ENCODE results near the gene FEV.
A peak's percentile ranks its signal among the peaks of the same experiment; 100 is the strongest.

FEV gene

DNA sequence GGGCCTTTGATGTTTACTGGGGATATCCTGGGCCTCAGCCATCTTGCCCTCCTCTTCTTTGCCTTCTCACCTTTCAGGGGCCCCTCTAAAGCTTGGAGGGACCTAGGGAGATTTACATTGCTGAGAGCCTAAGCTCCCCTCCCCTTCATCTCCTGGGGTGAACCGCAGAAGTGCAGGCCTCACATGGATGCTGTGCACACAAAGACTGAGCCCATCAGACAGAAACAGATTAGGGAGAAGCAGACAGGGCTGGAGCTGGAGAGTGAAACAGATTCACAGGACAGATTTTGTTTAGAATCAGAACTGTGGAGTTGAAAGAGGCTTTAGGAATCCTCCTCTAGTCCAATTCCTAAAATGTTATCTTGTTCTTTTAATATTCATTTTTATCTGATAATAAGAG lies 28.9 kb downstream of the FEV start:
- no peak for DNase-seq
- Histone ChIP-seq H3K79me2 (ENCODE audit: low read length) (no peaks in the 10 kb centered on the region), H3F3A (ENCODE audit: insufficient read depth, low read length) (no peaks in the 10 kb centered on the region), H3K4me2 (ENCODE audit: low read depth, low read length) (no peak overlapping the region), H3K9me3 (replicated peaks; ENCODE audit: insufficient read depth, low read length) (no peaks in the 10 kb centered on the region), H4K20me1 (ENCODE audit: insufficient read depth, low read length) (no peaks in the 10 kb centered on the region), H3K9me2 (replicated peaks; ENCODE audit: insufficient read depth, low read length) (no peaks in the 10 kb centered on the region), H3K36me3 (replicated peaks; ENCODE audit: insufficient read depth, low read length) (no peaks in the 10 kb centered on the region), H2AFZ (ENCODE audit: low read length) (no peak overlapping the region), H3K27me3 (replicated peaks; ENCODE audit: insufficient read depth, low read length) (peaks cover 42% of the 10 kb centered on the region), H3K27ac (ENCODE audit: low read length) (no peak overlapping the region), H3K4me1 (ENCODE audit: low read length) (no peaks in the 10 kb centered on the region), H3K4me3 (ENCODE audit: low read length) (no peak overlapping the region), H3K9ac (ENCODE audit: low read length) (no peak overlapping the region)
- no peak for TF ChIP-seq EZH2phosphoT487 (IDR thresholded peaks at IDR 0.05; ENCODE audit: low read length)
- no peak for TF ChIP-seq EZH2 (optimal IDR thresholded peaks at IDR 0.05; ENCODE audit: low read depth, low read length)
- TF ChIP-seq, protein P1, sequence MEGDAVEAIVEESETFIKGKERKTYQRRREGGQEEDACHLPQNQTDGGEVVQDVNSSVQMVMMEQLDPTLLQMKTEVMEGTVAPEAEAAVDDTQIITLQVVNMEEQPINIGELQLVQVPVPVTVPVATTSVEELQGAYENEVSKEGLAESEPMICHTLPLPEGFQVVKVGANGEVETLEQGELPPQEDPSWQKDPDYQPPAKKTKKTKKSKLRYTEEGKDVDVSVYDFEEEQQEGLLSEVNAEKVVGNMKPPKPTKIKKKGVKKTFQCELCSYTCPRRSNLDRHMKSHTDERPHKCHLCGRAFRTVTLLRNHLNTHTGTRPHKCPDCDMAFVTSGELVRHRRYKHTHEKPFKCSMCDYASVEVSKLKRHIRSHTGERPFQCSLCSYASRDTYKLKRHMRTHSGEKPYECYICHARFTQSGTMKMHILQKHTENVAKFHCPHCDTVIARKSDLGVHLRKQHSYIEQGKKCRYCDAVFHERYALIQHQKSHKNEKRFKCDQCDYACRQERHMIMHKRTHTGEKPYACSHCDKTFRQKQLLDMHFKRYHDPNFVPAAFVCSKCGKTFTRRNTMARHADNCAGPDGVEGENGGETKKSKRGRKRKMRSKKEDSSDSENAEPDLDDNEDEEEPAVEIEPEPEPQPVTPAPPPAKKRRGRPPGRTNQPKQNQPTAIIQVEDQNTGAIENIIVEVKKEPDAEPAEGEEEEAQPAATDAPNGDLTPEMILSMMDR (IDR thresholded peaks at IDR 0.05; ENCODE audit: low read length): no peak

DNA sequence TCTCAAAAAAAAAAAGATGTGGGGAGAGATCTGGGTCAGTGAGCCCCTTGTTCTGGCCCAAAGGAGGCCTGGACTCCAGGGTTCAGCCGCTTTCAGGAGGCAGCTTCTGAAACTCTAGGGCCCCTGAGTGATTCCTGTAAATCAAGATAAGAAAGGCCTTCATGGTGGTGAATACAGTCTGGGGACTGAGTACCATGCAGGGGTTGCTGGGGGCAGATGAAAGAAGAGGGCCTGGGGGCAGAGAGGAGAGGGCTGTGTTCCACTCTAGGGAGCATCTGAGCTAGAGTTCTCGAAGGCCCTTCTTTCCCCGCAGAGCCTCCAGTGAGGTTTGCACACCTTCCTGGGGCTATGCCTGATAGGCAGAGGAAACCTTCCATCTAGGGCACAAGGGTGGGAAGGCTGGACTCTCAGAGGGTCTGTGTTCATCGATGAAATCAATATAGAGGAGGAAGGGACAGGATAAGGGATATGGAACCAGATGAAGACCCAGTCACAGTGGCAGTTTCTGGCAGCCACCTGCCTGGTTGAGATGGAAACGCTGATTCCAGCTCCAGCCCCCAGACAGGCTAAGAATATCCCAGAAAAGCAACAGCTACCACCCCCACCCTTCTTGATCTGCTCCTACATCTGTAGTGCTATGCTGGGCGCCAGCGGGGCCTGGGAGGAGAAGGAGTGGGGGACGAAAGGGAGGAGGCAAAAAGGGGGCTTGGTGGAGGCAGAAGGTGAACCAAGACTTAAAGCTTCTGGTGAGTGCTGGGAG lies 30.3 kb downstream of the FEV start:
- no peaks in the 10 kb centered on the region for H3K36me3 ChIP-seq (replicated peaks; ENCODE audit: insufficient read depth, low read length)
- H3K27ac ChIP-seq (ENCODE audit: low read length): no peak overlapping the region
- TF ChIP-seq EZH2 (optimal IDR thresholded peaks at IDR 0.05; ENCODE audit: low read depth, low read length): no peak
- TF ChIP-seq, protein P1 (IDR thresholded peaks at IDR 0.05; ENCODE audit: low read length): no peak
- TF ChIP-seq EZH2phosphoT487 (IDR thresholded peaks at IDR 0.05; ENCODE audit: low read length): no peak
- H3F3A ChIP-seq (ENCODE audit: insufficient read depth, low read length): no peaks in the 10 kb centered on the region
- no peaks in the 10 kb centered on the region for H3K4me1 ChIP-seq (ENCODE audit: low read length)
- no peaks in the 10 kb centered on the region for H3K9me3 ChIP-seq (replicated peaks; ENCODE audit: insufficient read depth, low read length)
- H3K27me3 ChIP-seq (replicated peaks; ENCODE audit: insufficient read depth, low read length): peaks cover 48% of the 10 kb centered on the region
- no peaks in the 10 kb centered on the region for H4K20me1 ChIP-seq (ENCODE audit: insufficient read depth, low read length)
- no peak overlapping the region for H2AFZ ChIP-seq (ENCODE audit: low read length)
- H3K4me2 ChIP-seq (ENCODE audit: low read depth, low read length): no peak overlapping the region
- no peaks in the 10 kb centered on the region for H3K79me2 ChIP-seq (ENCODE audit: low read length)
- no peak overlapping the region for H3K4me3 ChIP-seq (ENCODE audit: low read length)
- no peak overlapping the region for H3K9ac ChIP-seq (ENCODE audit: low read length)
- no peaks in the 10 kb centered on the region for H3K9me2 ChIP-seq (replicated peaks; ENCODE audit: insufficient read depth, low read length)
- no peak for DNase-seq

DNA sequence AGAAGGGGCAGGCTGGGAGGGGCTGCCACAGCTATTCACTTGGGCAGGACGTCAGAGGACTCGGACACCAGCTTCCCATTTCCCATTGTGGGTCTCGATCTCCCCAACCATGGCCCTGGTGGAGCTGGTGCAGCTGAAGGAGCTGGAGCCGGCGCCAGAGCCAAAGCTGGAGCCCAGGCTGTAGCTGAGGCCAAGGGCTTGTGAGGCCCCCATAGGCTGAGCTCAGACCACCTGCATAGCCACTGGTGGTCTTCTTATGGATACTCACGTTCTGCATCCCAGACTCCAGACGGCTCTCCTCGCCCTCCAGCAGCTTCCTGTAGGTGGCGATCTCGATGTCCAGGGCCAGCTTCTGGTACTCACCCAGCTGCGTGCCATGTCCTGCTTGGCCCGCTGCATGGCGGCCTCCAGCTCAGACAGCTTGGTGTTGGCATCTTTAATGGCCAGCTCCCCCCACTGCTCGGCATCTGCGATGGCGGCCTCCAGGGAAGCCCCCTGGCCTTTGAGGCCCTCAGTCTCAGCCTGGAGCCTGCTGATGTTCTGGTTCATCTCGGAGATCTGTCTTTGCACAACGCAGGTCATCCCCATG lies 31.5 kb downstream of the FEV start:
- no peak for TF ChIP-seq EZH2phosphoT487 (IDR thresholded peaks at IDR 0.05; ENCODE audit: low read length)
- TF ChIP-seq EZH2 (optimal IDR thresholded peaks at IDR 0.05; ENCODE audit: low read depth, low read length): no peak
- TF ChIP-seq, protein P1 (IDR thresholded peaks at IDR 0.05; ENCODE audit: low read length): peak; percentile 14; the same call in 1 of the 2 replicates
- no peaks in the 10 kb centered on the region for H3F3A ChIP-seq (ENCODE audit: insufficient read depth, low read length)

More for the DNA sequence above, 31.5 kb downstream of the FEV start:
- no peaks in the 10 kb centered on the region for H3K36me3 ChIP-seq (replicated peaks; ENCODE audit: insufficient read depth, low read length)
- H3K4me1 ChIP-seq (ENCODE audit: low read length): no peaks in the 10 kb centered on the region
- no peak for DNase-seq
- H3K4me2 ChIP-seq (ENCODE audit: low read depth, low read length): no peak overlapping the region
- no peak overlapping the region for H3K4me3 ChIP-seq (ENCODE audit: low read length)
- peaks cover 51% of the 10 kb centered on the region for H3K27me3 ChIP-seq (replicated peaks; ENCODE audit: insufficient read depth, low read length)
- no peak overlapping the region for H3K9ac ChIP-seq (ENCODE audit: low read length)
- H3K79me2 ChIP-seq (ENCODE audit: low read length): no peaks in the 10 kb centered on the region
- no peaks in the 10 kb centered on the region for H3K9me2 ChIP-seq (replicated peaks; ENCODE audit: insufficient read depth, low read length)
- no peak overlapping the region for H2AFZ ChIP-seq (ENCODE audit: low read length)
- no peak overlapping the region for H3K27ac ChIP-seq (ENCODE audit: low read length)
- H3K9me3 ChIP-seq (replicated peaks; ENCODE audit: insufficient read depth, low read length): no peaks in the 10 kb centered on the region
- H4K20me1 ChIP-seq (ENCODE audit: insufficient read depth, low read length): no peaks in the 10 kb centered on the region
